ENCODE measurements around the gene BCAS4. TPM values are rescaled to one million over a fixed set of nuclear protein-coding genes. Genes with fewer than 3 reads are reported as not detected.
"Not testable (repeated sequence)": the region's sequence is repeated elsewhere in the genome, so short reads cannot be mapped to it uniquely, and the experiment has no call there.

BCAS4 gene
- total RNA-seq, 8 experiments from 2014 or later = 2.4 to 20.3 (median 12.0) TPM

DNA sequence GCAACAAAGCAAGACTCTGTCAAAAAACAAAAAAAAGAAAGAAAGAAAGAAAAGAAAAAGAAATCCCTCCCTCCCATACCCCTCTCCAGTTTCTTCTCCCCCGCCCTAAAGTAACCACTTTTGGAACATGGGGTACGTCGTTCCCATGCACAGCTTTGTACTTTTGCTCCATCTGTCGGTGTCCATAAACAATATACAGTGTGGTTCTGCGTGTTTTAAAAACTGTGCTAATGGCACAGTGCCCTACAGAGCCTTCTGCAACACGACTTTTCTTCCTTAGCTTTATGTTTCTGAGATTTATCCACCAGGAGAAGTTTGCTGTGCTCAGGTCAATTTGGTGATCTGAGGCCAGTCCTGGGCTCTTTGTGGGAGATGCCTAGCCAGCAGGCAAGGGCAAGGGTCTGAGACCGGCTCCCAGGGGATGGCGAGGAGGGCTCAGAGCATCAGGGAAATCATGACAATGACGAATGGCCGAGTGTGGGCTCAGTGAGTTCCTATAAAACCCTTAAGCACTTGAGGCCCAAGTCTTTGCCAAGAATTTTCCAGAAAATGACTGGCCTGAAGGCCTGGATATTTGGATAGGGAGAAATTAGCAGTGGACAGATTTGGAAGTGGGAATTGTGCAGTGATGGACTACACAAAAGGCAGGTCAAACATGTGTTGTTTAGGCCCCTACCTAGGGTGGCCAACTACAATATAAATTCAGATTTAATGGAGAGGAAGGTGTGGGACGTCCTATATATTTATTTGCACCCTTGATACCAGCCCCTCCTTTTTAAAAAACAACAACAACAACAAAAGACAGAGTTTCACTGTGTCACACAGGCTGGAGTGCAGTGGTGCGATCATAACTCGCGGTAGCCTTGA lies 1.9 kb upstream of the BCAS4 start:
- no peak for ATAC-seq (replicated peaks in 6 of 8)
- in situ Hi-C loops (cut with MboI; ENCODE audit: low pct_unique_long_range_greater_than_20kb in 2 of 9, low sequenced_read_pairs in 9 of 9, unreplicated experiment in 9 of 9) = loop anchor here in 1 of 9 experiments (25.0 kb wide), 1 partner anchor 606 kb away; the partner anchor contains the start of gene CEBPB
- H3K4me3 ChIP-seq = no peak overlapping the region
- peaks cover 24 to 39% of the 10 kb centered on the region in 2 donors for H3K4me1 ChIP-seq (replicated peaks in 1 of 2)
- 40 to 96% (median 79%) methylated on average over 1 to 7 of the region's 14 CpGs; no CpG with 5 or more reads in 2 of the 10 experiments for WGBS, 10 experiments
- no peak overlapping the region for H3K27ac ChIP-seq

DNA sequence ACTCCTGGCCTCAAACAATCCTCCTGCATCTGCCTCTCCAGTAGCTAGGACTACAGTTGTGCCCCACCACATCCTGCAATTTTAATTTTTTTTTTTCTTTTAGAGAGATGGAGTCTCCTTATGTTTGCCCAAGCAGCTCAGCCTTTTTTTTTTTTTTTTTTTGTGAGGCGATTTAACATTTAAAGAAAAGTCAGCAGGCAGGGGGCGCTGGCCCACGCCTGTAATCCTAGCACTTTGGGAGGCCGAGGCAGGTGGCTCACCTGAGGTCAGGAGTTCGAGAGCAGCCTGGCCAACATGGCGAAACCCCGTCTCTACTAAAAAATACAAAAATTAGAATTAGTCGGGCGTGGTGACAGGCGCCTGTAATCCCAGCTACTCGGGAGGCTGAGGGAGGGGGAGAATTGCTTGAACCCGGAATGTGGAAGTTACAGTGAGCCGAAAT lies 1.3 kb upstream of the BCAS4 start:
- not testable (repeated sequence) for H3K27ac ChIP-seq; H3K4me3 ChIP-seq; ATAC-seq (replicated peaks in 6 of 8)
- in situ Hi-C loops (cut with MboI; ENCODE audit: low pct_unique_long_range_greater_than_20kb in 2 of 9, low sequenced_read_pairs in 9 of 9, unreplicated experiment in 9 of 9) = loop anchor here in 1 of 9 experiments (25.0 kb wide), 1 partner anchor 606 kb away; the partner anchor contains the start of gene CEBPB
- peaks cover 19 to 33% of the 10 kb centered on the region in 2 donors for H3K4me1 ChIP-seq (replicated peaks in 1 of 2)
- 7 to 100% (median 76%) methylated on average over 2 to 8 of the region's 13 CpGs; no CpG with 5 or more reads in 1 of the 10 experiments for WGBS, 10 experiments

DNA sequence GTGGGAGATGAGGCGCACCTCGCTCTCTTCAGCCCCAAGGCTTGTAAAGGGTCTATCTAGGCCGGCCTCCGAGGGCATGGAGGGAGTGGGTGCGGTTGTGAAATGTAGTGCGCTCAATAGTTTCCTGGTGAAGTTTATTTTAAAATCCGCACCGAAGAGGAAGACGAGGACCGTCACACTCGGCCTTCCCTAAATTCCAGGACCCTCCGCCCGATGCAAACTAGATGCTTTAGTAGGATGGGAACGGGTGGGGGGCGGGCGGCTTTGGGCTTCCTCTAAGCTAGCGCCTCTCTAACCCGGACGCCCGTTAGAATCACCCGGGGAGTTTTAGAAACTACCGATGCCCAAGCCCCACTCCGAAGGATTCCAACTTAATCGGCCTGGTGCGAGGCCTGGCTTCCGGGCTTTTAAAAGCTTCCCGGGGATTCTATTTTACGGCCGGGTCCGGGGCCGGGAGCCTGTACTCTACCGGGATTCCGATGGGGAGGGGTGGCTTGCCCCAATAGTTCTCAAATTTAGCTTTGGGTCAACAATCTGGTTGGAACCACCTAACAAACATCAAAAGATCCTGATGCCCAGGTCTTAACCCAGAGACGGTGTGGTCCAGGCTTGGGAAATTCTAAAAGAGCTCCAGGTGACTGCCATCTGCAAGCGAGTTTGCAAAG lies 548 bp upstream of the BCAS4 start:
- ATAC-seq (replicated peaks in 6 of 8) = peak; percentile 0 to 11 (median 2)
- in situ Hi-C loops (cut with MboI; ENCODE audit: low pct_unique_long_range_greater_than_20kb in 2 of 9, low sequenced_read_pairs in 9 of 9, unreplicated experiment in 9 of 9) = loop anchor here in 1 of 9 experiments (25.0 kb wide), 1 partner anchor 607 kb away; the partner anchor contains the start of gene CEBPB
- H3K4me3 ChIP-seq = peak overlapping the region; percentile 76 to 96 (median 81)
- 0 to 100% (median 63%) methylated on average over 2 to 10 of the region's 35 CpGs; no CpG with 5 or more reads in 2 of the 10 experiments for WGBS, 10 experiments
- peaks cover 19 to 33% of the 10 kb centered on the region in 2 donors for H3K4me1 ChIP-seq (replicated peaks in 1 of 2)
- H3K27ac ChIP-seq = no peak overlapping the region

DNA sequence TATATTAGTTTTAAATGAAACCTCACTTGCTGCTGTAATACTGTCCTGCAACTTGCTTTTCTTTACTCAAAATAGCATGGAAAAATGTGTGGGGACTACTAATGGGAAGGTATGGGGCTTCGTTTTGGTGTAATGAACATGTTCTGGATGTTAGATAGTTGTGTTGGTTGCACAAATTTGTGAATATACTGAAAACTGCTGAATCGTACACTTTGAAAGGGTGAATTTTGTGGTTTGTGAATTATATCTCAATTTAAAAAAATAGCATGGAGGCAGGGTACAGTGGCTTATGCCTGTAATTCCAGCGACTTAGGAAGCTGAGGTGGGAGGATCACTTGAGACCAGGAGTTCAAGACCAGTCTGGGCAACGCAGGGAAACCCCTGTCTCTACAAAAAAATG lies 2.3 kb downstream of the BCAS4 start:
- Histone ChIP-seq H3K27ac (no peak overlapping the region), H3K4me1 (replicated peaks in 1 of 2) (peaks cover 5 to 15% of the 10 kb centered on the region in 2 donors), H3K4me3 (no peak overlapping the region)
- no peak for ATAC-seq (replicated peaks in 6 of 8)
- 59 to 100% (median 94%) methylated on average over 1 to 4 of the region's 4 CpGs for WGBS, 10 experiments
- in situ Hi-C loops (cut with MboI; ENCODE audit: low pct_unique_long_range_greater_than_20kb in 2 of 9, low sequenced_read_pairs in 9 of 9, unreplicated experiment in 9 of 9) = loop anchor here in 1 of 9 experiments (25.0 kb wide), 1 partner anchor 610 kb away; the partner anchor contains the start of gene CEBPB

DNA sequence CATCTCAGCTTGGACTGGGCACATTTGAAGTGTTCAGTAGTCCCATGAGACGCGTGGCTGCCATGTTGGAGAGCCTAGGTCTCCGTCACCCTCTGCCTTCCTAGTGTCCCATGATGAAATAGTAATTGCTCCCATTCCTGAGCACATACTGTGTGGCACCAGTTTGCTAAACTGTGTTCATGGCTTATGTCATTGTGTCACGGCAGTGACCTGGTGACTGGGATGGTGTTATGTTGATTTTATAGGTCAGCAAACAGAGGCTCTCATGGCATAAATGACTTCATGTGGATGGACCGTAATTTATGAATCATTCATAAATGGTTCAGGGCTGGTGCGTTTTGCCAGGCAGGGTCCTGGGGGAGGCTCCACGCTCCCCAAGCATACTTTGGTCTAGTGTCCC lies 3.8 kb downstream of the BCAS4 start:
- in situ Hi-C loops (cut with MboI; ENCODE audit: low pct_unique_long_range_greater_than_20kb in 2 of 9, low sequenced_read_pairs in 9 of 9, unreplicated experiment in 9 of 9) = loop anchor here in 1 of 9 experiments (25.0 kb wide), 1 partner anchor 611 kb away; the partner anchor contains the start of gene CEBPB

DNA sequence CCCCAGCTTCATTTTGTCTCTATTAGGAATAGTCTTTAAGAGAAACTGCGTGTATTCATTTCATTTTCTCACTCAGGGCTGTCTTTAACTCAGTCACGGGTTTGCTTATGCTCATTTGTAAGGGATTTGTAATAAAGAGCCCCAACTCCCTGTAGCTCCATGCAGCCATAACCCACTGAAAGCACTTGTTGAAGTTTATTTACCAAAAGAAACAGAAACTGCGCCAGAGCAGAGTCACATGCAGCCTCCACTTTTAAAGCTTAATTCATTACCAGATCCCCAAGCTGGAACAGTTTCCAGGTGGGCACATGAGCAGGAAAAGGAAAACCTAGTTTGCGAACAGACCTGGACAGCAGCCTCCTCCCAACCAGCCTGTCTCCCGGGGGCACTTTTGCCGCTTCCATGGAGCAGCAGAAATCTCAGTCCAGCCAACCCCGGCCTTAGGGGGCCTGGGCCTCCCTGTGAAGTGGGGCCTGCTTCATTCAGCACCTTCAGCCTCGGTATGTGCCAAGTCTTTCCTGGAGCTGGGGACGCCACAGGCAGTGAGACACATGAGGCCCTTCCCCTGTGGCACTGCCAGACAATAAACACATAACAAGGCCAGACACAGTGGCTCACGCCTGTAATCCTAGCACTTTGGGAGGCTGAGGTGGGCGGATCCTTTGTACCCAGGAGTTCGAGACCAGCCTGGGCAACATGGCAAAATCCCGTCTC lies 4.5 kb downstream of the BCAS4 start:
- WGBS, 10 experiments = 50 to 100% (median 76%) methylated on average over 1 to 8 of the region's 13 CpGs
- H3K27ac ChIP-seq = no peak overlapping the region
- in situ Hi-C loops (cut with MboI; ENCODE audit: low pct_unique_long_range_greater_than_20kb in 2 of 9, low sequenced_read_pairs in 9 of 9, unreplicated experiment in 9 of 9) = loop anchor here in 1 of 9 experiments (25.0 kb wide), 1 partner anchor 612 kb away; the partner anchor contains the start of gene CEBPB

More for the DNA sequence above, 3.8 kb downstream of the BCAS4 start:
- Histone ChIP-seq H3K4me1 (replicated peaks in 1 of 2) (peaks cover 0 to 8% of the 10 kb centered on the region in 2 donors), H3K27ac (no peak overlapping the region), H3K4me3 (no peak overlapping the region)
- ATAC-seq (replicated peaks in 6 of 8) = peak in 1 of 8 experiments; percentile 19
- WGBS, 10 experiments = 62 to 100% (median 83%) methylated on average over 1 to 6 of the region's 7 CpGs; no CpG with 5 or more reads in 3 of the 10 experiments

DNA sequence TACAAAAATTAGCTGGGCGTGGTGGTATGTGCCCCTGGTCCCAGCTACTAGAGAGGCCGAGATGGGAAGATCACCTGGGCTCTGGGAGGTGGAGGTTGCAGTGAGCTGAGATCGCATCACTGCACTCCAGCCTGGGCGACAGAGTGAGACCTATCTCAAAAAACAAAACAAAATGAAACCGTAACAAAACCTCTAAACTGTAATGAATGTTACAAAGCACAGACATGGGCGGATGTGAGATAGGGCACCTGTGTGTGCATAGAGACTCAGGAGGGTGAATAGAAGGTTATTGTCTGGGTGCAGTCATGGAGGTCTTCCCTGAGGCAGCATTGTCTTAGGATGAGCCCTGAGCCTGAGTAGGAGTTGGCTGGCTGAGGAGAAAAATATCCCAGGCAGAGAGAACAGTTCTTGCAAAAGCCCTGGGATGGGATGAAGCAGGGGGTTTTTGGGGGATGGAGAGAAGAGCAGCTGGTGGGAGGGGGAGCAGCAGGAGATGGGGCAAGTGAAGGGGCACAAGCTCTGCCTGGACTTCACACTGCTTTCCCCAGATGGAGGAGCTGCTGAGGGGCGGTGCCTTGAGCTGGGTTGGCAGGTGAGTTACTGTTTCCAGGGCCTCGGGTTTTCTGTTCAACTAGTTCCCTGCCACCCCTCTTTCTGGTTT lies 5.2 kb downstream of the BCAS4 start:
- 68 to 100% (median 71%) methylated on average over 1 to 5 of the region's 8 CpGs; no CpG with 5 or more reads in 6 of the 10 experiments for WGBS, 10 experiments
- Histone ChIP-seq H3K4me1 (replicated peaks in 1 of 2) (peaks cover 0 to 8% of the 10 kb centered on the region in 2 donors), H3K4me3 (no peak overlapping the region), H3K27ac (no peak overlapping the region)
- in situ Hi-C loops (cut with MboI; ENCODE audit: low pct_unique_long_range_greater_than_20kb in 2 of 9, low sequenced_read_pairs in 9 of 9, unreplicated experiment in 9 of 9) = loop anchor here in 1 of 9 experiments (25.0 kb wide), 1 partner anchor 613 kb away; the partner anchor contains the start of gene CEBPB
- no peak for ATAC-seq (replicated peaks in 6 of 8)

More for the DNA sequence above, 4.5 kb downstream of the BCAS4 start:
- no peak overlapping the region for H3K4me3 ChIP-seq
- H3K4me1 ChIP-seq (replicated peaks in 1 of 2) = peaks cover 0 to 8% of the 10 kb centered on the region in 2 donors
- peak in 1 of 8 experiments; percentile 4 for ATAC-seq (replicated peaks in 6 of 8)

DNA sequence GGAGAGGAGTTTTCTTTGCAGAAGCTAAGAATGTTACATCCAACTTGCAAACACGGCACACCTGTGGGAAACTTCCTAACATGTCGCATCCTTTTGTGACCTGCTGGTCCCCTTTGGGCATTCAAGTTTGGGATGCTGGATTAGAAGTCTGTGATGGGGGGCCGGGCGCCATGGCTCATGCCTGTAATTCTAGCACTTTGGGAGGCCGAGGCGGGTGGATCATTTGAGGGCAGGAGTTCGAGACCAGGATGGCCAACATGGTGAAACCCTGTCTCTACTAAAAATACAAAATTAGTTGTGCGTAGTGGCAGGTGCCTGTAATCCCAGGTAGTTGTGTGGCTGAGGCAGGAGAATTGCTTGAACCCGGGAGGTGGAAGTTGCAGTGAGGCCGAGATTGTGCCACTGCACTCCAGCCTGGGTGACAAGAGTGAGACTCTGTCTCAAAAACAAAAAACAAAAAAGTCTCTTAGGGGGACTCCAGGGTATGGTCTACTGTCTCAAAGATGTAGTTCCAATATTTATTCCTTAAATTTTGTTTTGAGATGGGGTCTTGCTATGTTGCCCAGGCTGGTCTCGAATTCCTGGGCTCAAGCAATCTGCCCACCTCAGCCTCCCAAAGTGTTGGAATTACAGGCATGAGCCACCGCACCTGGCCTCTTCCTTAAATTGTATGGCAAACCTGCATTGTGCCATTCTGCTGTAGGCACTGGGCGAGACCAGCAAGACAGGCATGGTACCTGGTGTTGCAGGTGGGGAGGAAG lies 6.3 kb downstream of the BCAS4 start:
- H3K27ac ChIP-seq; in situ Hi-C loops (cut with MboI; ENCODE audit: low pct_unique_long_range_greater_than_20kb in 2 of 9, low sequenced_read_pairs in 9 of 9, unreplicated experiment in 9 of 9); ATAC-seq (replicated peaks in 6 of 8); H3K4me1 ChIP-seq (replicated peaks in 1 of 2); H3K4me3 ChIP-seq: not testable (repeated sequence)
- WGBS, 10 experiments = 33 to 100% (median 83%) methylated on average over 1 to 7 of the region's 13 CpGs; no CpG with 5 or more reads in 1 of the 10 experiments

DNA sequence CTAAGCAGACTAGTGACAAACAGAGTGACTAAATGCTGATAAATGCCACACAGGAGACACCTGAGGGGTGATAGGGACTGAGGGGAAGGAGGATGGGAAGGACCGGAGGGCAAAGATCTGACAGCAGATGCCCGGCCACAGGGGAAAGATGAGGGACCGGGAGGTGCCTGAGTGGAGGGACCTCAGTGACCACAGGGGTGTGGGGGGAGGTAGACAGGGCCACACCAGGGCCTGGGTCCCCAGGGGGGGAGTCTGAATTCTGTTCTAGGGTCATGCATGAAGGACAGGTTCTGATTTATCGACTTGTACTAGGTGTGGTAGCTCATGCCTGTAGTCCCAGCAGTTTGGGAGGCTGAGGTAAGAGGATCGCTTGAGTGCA lies 6.9 kb downstream of the BCAS4 start:
- Histone ChIP-seq H3K27ac (no peak overlapping the region), H3K4me1 (replicated peaks in 1 of 2) (peaks cover 0 to 3% of the 10 kb centered on the region in 2 donors), H3K4me3 (no peak overlapping the region)
- no peak for ATAC-seq (replicated peaks in 6 of 8)
- in situ Hi-C loops (cut with MboI; ENCODE audit: low pct_unique_long_range_greater_than_20kb in 2 of 9, low sequenced_read_pairs in 9 of 9, unreplicated experiment in 9 of 9) = no loop called here
- 17% methylated on average over 1 of the region's 5 CpGs; no CpG with 5 or more reads in 9 of the 10 experiments for WGBS, 10 experiments

DNA sequence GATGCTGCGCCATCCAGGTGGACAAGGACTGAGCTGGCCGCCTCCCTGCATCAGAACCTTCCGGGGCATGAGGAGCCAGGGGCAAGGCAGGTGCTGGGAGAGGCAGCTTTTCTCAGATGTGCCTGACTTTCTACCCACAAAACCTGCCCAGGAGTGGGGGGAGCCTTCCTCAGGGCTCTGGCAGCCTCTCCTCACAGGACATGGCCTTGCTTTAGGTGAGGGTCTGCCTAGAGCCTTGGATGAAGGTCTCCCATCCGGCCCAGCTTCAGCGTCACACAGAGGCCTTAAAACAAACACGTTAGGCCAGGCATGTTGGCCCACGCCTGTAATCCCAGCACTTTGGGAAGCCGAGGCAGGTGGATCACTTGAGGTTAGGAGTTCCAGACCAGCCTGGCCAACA lies 7.4 kb downstream of the BCAS4 start:
- Histone ChIP-seq H3K4me3 (no peak overlapping the region), H3K27ac (no peak overlapping the region), H3K4me1 (replicated peaks in 1 of 2) (peaks cover 0 to 3% of the 10 kb centered on the region in 2 donors)
- in situ Hi-C loops (cut with MboI; ENCODE audit: low pct_unique_long_range_greater_than_20kb in 2 of 9, low sequenced_read_pairs in 9 of 9, unreplicated experiment in 9 of 9) = no loop called here
- no peak for ATAC-seq (replicated peaks in 6 of 8)
- 83 to 100% (median 90%) methylated on average over 1 to 4 of the region's 8 CpGs; no CpG with 5 or more reads in 5 of the 10 experiments for WGBS, 10 experiments
